ENCODE results near the gene LGALS9.

LGALS9 gene

DNA sequence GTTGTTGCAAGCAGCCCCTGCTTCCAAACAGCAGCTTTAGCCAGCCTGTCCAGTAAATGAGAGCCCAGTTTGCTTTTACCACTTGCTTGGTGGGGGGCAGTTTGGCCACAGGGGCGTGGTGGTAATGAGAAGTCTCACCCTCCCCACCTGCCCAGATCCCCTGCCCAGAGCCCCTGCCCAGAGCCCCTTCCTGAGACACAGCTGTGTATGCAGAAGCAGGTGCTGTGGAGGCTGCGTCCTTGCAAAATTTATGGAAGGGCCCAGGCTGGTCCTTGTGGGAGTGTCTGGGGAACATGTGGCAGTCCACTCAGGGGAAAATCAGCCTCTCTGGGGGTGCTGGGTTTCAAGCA, 27.6 kb upstream of the LGALS9 start:
- no peak for DNase-seq (ENCODE audit: low read depth)

GRCh38 chr17:27603880-27604794, 26.9 kb upstream of the LGALS9 start:
- no peak for DNase-seq (ENCODE audit: low read depth)

DNA sequence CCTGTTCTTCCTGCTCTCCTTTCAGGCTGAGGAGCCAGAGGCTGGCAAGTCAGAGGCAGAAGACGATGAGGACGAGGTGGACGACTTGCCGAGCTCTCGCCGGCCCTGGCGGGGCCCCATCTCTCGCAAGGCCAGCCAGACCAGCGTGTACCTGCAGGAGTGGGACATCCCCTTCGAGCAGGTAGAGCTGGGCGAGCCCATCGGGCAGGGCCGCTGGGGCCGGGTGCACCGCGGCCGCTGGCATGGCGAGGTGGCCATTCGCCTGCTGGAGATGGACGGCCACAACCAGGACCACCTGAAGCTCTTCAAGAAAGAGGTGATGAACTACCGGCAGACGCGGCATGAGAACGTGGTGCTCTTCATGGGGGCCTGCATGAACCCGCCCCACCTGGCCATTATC, 25.6 kb upstream of the LGALS9 start:
- DNase-seq (ENCODE audit: low read depth): no peak

DNA sequence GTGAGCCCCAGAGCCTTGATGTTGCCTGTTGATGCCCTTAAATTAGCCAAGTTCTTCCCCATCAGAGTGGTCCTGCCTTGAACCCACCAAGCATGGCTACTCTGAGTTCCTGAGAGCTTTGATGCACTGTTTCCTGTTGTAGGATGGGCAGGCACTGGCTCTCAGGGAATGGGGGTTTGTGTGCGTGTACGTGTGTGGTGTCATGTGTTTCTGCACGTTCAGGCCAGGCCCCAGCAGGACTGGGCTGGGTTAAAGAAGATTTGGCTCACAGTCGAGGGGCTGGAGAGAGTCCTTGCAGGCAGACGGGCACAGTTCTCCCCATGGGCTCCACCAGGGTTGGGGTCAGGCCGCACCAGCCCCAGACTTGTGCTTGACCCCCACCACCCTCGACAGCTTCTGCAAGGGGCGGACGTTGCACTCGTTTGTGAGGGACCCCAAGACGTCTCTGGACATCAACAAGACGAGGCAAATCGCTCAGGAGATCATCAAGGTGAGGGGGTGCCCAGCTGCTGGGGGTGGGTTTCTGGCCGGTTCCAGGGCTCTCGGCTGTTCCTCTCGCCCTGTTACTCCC, 23.4 kb upstream of the LGALS9 start:
- no peak for DNase-seq (ENCODE audit: low read depth)

DNA sequence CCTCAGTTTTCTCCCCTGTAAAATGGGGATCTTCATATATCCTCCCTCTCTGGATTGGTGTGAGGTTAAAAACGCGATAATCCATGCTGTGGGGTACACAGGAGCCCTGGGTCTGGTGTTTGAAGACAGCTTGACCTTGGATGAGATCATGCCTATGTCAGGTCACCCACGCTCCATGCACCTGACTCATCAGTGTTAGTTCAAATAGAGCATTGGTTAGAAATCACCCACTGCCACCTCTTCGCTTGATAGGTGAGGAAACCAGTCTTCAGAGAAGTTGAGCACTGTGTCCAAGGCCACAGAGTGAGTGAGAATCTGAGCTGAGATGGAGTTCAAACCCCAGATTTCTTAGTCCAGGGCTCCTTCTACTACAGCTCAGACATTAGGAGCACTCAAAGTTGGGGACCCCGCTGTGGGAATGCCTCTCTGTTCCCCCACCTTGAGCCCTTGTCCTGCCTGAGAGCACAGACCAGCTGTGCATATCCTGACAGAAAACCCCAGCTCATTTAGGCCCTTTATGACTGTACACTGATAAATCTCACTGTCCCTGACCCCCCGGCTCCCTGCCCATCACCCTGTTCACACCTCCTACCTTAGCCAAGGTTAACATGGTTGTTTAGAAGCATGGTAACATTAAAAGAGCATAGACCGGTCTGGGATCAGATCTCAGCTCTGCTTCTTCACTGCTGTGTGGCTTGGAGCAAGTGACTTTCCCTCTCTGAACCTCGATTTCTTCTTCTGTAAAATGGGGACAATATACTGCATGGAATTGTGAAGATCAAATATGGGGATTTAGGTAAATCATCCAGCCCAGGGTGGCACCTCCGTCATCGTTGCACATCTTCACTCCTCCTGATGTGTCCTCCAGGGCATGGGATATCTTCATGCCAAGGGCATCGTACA, 22.4 kb upstream of the LGALS9 start:
- DNase-seq (ENCODE audit: low read depth): no peak

GRCh38 chr17:27609611-27610303, 21.2 kb upstream of the LGALS9 start:
- no peak for DNase-seq (ENCODE audit: low read depth)

DNA sequence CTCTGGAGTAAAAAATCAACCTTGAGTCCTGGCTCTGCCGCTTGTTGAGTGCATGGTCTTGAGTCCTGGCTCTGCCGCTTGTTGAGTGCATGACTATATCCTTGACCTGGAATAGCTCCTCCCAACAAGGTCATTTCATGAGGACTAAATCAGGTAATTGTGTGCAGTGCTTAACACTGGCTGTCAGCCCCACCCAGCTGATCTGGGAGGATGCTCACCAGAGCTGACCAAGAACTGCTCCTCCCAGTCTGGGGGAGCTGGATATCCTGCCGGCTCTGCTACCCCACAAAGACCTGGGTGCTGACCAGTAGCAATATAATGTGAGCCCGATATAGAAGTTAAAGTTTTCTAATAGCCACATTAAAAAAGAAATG, 20.7 kb upstream of the LGALS9 start:
- DNase-seq (ENCODE audit: low read depth): no peak

DNA sequence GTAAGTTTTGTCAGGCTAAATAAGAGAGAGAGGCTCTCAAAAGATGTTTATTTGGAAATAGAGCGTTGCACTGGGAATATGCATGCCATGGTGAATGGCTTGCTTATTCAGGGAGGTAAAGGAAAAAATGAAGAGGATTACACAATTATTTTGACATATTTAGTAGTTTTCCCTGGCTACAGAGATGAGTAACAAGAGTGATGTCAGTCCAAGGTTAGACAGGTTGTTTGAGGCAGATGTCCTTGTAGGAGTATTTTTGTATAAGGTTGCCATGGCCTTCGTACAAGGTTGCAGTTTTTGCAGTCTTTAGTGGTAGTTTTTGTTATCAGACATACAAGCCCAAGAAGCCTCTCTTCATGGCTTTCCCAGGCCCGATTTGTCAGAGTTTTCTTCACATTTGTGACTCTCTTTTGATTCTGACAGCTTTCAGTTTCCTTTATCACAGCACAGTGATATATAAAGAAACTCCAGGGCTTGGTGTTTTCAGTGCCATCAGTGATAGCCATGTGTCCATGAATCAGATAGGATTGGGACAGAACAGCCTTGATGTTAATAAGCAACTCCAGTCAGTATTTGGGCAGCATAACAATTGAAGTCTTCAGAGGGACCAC, 18.7 kb upstream of the LGALS9 start:
- DNase-seq (ENCODE audit: low read depth): no peak

DNA sequence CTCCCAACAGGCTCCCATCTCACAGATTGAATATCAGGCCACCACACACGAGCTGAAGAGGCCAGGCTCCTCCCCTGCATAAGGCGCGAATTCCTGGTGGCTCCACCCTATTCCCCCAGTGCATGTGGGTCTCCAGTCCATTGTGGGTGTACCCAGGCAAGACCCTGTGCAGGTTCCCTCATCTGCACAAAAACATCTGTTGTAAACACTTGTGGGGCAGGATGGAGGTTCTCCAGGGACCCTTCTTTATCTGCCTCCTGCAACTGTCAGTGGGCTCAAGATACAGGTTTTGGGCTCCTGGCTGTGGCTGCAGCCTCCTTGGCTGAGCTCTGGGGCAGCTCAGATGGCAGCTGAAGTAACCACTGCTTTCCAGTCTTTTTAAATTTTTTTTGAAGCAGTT, 17.6 kb upstream of the LGALS9 start:
- DNase-seq (ENCODE audit: low read depth): no peak

DNA sequence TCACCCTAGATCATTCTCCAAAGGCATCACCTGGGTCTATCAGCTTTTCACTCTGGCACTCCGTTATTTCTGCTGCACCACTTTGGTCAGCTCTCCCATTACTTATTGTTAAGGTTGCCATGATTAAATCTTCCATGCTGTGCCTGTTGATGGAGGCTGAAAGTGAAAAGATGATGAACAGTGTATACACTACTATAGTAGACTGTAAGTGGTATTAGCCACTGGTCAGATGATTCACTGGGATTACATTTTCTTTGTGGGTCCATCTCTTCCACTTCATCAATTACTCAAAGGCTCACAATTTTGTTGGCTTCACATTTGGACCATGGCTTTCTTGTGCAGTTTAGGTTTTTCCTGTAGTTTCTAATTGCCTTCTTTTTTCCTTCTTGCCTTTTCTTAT, 15.9 kb upstream of the LGALS9 start:
- no peak for DNase-seq (ENCODE audit: low read depth)

DNA sequence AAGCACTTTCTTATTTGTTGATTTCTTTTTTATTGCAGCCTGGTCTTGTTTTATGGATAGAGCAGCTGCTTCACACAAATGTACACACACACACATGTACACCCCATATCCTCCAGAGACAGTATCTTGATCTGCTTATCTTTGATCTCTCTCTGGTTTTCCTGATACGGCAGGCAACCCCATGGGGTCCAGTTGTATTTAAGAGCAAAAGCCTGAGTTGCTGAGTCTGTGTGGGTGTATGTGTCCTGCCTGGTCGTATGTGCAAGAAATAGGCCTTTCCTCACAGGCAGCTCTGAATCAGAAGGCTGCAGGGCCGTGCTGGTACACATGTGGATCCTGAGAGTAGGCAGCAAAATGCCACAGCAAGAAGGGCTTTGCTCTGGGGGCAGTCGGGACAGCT, 14.6 kb upstream of the LGALS9 start:
- DNase-seq (ENCODE audit: low read depth): no peak

DNA sequence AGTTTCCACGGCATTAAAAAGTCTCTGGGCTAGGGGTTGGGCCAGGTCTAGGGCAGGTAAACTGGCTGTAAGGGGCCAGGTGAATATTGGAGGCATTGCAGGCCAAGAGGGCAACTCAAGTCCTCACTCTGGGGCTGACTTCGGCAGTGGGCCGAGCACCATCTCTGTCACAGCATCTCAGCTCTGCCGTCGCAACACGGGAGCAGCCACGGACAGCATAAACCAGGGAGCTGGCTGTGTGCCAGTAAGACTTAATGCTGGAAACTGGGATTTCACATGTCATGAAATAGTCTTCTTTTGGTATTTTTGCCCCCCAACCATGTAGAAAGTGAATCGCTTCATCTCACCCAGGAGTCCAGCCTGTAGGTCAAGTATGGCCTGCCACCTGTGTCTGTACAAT, 12.6 kb upstream of the LGALS9 start:
- DNase-seq (ENCODE audit: low read depth): no peak

DNA sequence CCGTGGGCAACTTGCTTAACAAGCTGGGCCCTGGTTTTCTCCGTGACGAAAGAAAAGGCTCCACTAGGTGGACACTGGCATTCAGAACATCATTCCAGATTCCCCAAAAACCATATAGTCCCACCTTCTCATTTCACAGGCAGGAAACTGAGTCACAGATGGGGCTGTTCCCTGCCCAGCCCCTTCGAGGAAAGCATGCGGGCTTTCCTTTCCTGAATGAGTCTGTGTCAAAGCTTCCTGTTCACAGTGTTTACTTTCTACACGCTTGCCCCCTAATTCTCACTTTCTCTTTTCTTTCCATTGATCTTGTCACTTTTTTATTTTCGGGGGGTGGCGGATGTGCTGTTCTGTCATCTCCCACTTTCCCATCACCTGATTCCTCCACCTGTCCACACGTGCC, 10.3 kb upstream of the LGALS9 start:
- no peak for DNase-seq (ENCODE audit: low read depth)

GRCh38 chr17:27621536-27621935, 9.5 kb upstream of the LGALS9 start:
- DNase-seq (ENCODE audit: low read depth): no peak

DNA sequence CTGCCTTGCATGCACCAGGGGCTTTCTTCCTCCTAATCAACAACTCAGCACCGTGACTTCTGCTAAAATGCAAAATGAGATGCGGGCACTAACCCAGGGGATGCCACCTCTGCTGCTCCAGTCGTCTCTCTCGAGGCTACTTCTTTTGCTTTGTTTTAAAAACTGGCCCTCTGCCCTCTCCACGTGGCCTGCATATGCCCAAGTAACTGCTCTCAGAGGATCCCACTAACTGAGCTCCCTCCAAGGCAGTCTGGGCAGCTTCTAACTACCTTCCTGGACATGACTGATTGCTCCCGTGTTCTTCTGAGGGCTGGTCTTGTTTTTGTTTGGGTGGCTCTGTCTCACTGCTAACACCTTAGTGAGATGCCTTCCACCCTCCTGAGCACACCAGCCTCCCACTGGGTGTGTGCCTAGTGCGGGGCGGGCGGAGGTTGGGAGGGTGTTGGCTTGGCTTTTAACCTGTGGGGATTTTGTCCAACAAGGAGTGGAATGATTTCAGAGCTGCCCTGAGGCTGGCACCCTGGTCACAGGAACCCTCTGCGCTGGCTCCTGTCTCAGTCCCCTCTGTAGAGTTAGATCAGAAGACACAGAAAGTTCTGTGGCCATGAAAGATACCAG, 8.9 kb upstream of the LGALS9 start:
- no peak for DNase-seq (ENCODE audit: low read depth)

GRCh38 chr17:27622986-27623385, 8.0 kb upstream of the LGALS9 start:
- DNase-seq (ENCODE audit: low read depth): no peak

DNA sequence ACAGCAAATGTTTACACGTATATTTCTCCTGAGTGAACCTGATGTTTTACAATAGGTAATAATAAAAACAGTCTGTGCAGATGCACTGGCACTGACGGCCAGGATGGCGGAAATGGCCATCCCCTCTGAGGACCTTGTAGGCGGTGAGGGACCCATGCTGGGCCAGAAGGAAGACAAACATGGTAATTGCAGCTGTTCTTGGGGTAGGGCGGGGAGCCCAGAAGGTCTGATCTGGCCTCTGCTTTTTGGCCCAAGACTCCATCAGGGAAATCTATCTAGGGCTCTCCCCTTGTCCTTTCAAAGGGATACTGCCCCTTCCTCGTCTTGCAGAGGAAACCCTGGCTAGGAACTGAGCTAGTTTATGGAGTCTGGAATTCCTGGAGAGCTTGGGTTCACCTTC, 7.4 kb upstream of the LGALS9 start:
- DNase-seq (ENCODE audit: low read depth): no peak

GRCh38 chr17:27624539-27624938, 6.4 kb upstream of the LGALS9 start:
- DNase-seq (ENCODE audit: low read depth): no peak

DNA sequence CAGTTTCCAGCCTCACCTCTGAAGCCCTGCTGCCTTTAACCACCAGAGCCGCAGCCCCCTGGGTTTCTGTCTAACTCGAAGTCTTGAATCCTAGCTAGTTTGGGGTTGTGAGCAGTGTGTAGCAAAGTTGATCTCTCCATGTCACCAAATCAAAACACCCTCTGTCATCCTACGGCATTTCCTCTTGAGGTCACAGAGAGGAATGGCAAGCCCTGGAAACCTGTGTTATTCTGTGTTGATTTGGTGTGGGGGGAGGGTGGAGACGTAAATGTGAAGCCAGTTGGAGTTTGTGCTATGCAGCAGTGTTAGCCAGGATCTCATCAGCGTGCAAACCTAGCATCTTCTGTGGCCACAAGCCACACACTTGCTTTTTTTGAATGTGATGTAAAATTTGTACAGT, 5.1 kb upstream of the LGALS9 start:
- DNase-seq (ENCODE audit: low read depth): no peak

GRCh38 chr17:27627514-27627913, 3.5 kb upstream of the LGALS9 start:
- DNase-seq (ENCODE audit: low read depth): no peak

DNA sequence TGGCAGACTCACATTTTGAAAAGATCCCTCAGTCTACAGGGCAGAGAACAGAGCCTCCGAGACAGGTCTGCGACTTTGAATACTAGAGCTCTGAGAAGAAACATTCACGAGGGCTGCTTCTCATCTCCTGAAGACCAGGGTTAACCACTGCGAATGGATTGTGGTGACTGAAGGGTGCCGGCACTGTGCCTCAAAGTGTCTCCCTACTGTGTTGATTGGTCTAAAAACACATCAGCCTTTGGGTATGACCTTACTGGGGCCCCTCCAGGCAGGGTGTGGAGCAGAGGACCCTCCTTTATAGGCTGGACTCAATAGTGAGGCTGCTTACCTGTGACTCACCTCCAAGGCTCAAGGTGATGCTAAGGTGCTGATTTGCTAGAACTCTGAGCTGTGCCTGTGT, 2.6 kb upstream of the LGALS9 start:
- DNase-seq (ENCODE audit: low read depth): no peak

Data from activated gamma-delta T cell treated with anti-CD3 and anti-CD28 coated beads, Interleukin-2, amount 50 U/mL, for 16 hours (primary cell).